ENCODE measurements around the gene SLIT3. TPM values are rescaled to one million over a fixed set of nuclear protein-coding genes. Genes with fewer than 3 reads are reported as not detected.

The SLIT3 gene
- total RNA-seq, 2 experiments from 2014 or later, result 1.8 to 2.1 TPM

DNA sequence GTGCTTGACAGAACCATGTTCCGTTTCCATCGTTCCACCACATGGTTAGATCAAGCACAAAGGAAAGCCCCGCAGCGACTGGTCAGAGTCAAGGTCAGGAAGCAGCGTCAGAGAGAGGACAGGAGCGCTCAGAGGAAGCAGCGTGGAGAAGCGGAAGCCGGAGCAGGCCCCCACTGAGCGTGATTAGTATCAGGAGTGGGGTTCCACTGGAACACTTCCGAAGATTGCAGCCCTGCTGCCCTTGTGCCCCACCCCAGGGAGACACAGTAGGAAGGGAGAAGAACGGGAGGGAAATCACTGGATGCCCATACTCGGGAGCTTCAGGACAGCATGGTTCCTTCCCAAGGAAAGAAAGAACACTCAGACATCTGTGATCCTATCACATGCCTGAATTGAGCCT lies 532.8 kb downstream of the SLIT3 start:
- Mint-ChIP-seq H3K36me3 (no peaks in the 10 kb centered on the region), H3K9me3 (peaks cover 6% of the 10 kb centered on the region), H3K4me1 (ENCODE audit: low read depth) (no peaks in the 10 kb centered on the region), H3K4me3 (no peak overlapping the region), H3K27ac (no peak overlapping the region), H3K27me3 (peaks cover 4% of the 10 kb centered on the region)
- POLR2A ChIA-PET, result no interaction called here
- CTCF ChIA-PET, result no interaction called here
- intact Hi-C loops (cut with micrococcal nuclease), result no loop called here
- DNase-seq, result no peak

DNA sequence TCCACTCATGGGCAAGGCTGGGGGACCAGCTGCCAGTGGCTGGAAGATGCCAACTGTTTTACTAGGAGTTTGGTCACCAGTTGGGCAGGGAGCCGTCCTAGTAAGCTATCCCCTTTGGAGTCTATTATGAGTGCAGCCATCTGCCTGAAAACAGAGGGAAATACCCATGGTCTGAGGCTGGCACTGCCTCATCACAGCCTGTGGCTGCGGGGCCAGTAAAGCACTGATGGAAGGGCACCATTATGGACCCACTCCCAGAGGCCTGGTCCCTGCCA lies 534.6 kb downstream of the SLIT3 start:
- CTCF ChIA-PET, result no interaction called here
- no peaks in the 10 kb centered on the region for H3K36me3 Mint-ChIP-seq
- H3K27me3 Mint-ChIP-seq, result peaks cover 6% of the 10 kb centered on the region
- no peak overlapping the region for H3K27ac Mint-ChIP-seq
- H3K9me3 Mint-ChIP-seq, result peaks cover 6% of the 10 kb centered on the region
- H3K4me1 Mint-ChIP-seq (ENCODE audit: low read depth), result no peaks in the 10 kb centered on the region
- H3K4me3 Mint-ChIP-seq, result no peak overlapping the region
- intact Hi-C loops (cut with micrococcal nuclease), result no loop called here
- POLR2A ChIA-PET, result no interaction called here
- DNase-seq, result no peak

DNA sequence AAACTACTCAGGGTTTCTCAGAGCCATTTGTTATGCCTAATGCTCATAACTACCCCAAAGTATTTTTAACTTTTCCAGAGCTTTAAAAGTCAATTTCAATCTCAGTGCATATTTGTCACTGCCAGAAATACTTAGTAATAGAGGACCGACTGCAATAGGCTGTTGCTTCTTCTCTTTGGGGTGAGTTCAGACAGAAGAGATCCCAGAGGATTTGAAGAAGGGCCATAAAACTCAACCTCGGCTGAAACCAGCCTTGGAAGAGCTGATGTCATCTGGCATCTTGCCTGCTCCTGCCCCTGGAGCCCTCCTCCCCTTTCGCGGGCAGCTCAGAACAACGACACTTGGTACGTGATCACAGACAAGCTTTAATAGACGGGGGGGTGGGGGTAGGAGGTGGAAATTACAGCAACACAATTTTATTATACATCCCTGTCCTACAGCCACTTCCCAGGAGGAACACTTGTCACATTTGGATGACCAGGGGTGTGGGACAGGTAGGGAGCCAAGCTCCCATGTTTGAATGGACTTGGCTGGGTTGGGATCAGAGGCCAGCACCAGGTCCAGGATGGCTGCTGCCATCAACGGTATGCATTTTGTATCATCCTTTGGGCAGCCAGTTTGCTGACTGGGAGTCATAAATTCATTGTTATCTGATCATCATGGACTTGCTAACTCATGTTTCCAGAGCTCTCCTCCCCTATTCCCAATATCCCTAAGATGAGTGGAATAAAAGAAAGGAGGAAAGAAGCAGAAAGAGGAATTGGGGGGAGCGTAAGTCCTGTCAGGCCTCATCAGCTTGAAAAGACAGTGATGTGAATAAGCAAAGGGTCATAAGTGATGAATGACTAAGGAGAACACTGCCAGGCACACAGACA lies 535.2 kb downstream of the SLIT3 start:
- CTCF ChIA-PET, result no interaction called here
- POLR2A ChIA-PET, result no interaction called here
- no peaks in the 10 kb centered on the region for H3K4me1 Mint-ChIP-seq (ENCODE audit: low read depth)
- no peaks in the 10 kb centered on the region for H3K36me3 Mint-ChIP-seq
- H3K9me3 Mint-ChIP-seq, result peaks cover 6% of the 10 kb centered on the region
- intact Hi-C loops (cut with micrococcal nuclease), result no loop called here
- no peak for DNase-seq
- no peak overlapping the region for H3K27ac Mint-ChIP-seq
- peaks cover 6% of the 10 kb centered on the region for H3K27me3 Mint-ChIP-seq
- H3K4me3 Mint-ChIP-seq, result no peak overlapping the region

DNA sequence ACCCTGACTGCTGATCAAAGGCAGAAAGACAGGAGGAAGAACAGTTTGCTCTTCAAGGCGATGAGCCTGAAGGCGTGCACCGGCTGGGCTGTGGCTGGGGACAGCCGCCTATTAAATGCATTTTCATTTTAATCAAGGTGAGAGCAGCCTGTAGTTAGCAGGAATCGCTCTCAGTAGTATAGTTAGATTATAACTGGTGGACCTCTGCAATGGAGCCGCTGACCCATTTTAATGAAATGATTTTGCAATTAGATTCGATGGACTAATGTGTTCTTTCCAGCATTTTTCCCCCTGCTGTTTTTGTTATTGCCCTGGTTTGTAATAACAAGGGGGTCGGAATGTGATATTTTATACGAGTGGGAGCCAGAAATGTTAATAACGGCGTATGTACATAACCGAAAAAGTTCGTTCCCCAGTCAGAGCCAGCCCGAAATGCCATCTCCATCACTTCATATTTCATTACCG lies 535.8 kb downstream of the SLIT3 start:
- intact Hi-C loops (cut with micrococcal nuclease), result no loop called here
- Mint-ChIP-seq H3K4me1 (ENCODE audit: low read depth) (no peaks in the 10 kb centered on the region), H3K27ac (no peak overlapping the region), H3K4me3 (no peak overlapping the region), H3K27me3 (peaks cover 6% of the 10 kb centered on the region), H3K36me3 (no peaks in the 10 kb centered on the region), H3K9me3 (peaks cover 6% of the 10 kb centered on the region)
- ChIA-PET CTCF (no interaction called here), POLR2A (no interaction called here)
- DNase-seq, result no peak

DNA sequence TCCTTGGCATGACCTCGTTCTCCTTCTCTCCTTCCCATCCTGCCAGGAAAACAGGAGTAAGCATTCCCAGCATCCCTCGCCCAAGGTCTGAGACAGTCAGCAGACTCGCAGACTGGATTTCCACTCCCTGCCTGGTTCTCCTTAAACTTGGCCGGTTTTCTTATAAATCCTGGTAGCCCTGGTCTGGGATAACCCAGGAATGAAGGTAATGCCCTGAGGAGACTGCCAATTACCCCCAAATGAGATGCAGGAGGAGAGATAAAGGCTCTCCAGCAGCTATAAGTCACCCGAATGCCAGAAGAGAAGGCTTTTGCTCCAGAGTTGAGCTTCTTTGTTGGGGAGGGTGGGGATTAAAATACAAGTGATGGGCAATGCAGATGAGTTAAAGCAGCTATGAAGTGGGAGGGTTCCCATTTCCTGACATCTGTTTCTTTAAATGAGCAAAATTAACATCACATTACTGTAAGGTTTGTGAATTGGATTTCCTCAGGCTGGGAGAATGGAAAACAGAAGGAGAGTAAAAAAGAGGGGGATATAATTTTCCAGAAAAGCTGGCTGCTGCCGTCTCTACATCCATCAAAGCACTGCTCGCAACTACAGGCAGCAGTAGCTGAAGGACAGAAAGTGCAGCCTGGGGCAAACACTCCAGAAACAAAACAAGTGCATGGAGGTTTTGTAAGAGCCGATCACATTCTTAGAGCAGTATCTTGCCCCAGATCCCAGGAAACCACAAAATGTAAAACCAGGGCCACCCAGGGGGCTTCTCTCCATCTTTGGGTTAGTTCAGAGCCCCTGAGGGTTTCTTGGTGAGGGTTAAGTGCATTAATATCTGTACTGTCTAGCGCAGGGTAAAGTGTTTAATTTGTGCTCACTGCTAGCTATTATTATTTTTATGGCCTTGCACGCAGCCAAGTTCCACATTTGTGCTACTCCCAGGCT lies 544.2 kb downstream of the SLIT3 start:
- CTCF ChIA-PET, result no interaction called here
- Mint-ChIP-seq H3K36me3 (no peaks in the 10 kb centered on the region), H3K4me1 (ENCODE audit: low read depth) (no peaks in the 10 kb centered on the region), H3K4me3 (no peak overlapping the region), H3K9me3 (no peaks in the 10 kb centered on the region), H3K27me3 (peaks cover 5% of the 10 kb centered on the region), H3K27ac (no peak overlapping the region)
- intact Hi-C loops (cut with micrococcal nuclease), result no loop called here
- POLR2A ChIA-PET, result no interaction called here
- no peak for DNase-seq

DNA sequence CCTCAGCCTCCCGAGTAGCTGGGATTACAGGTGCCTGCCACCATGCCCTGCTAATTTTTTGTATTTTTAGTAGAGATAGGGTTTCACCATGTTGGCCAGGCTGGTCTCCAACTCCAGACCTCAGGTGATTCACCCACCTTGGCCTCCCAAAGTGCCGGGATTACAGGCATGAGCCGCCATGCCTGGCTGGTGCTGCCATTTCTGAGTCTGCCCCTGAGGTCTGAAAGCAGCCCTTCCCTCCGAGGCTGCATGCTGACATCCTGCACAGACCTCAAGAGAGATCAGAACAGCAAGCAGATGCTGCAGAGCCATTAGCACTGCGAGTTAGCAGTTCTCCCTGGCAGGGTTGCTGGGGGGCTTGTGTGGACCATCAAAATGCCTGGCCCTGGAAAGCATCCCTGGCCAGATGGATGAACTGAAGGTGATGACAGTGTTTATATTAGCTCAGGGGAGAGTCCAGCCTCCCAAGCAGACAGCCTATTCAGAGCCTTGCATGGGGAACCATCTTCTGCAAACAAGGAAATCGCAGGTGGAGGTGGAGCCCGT lies 545.3 kb downstream of the SLIT3 start:
- H3K36me3 Mint-ChIP-seq, result no peaks in the 10 kb centered on the region
- H3K9me3 Mint-ChIP-seq, result no peaks in the 10 kb centered on the region
- H3K4me1 Mint-ChIP-seq (ENCODE audit: low read depth), result no peaks in the 10 kb centered on the region
- intact Hi-C loops (cut with micrococcal nuclease), result no loop called here
- CTCF ChIA-PET, result no interaction called here
- POLR2A ChIA-PET, result no interaction called here
- H3K27ac Mint-ChIP-seq, result no peak overlapping the region
- peaks cover 5% of the 10 kb centered on the region for H3K27me3 Mint-ChIP-seq
- no peak overlapping the region for H3K4me3 Mint-ChIP-seq
- DNase-seq, result no peak

DNA sequence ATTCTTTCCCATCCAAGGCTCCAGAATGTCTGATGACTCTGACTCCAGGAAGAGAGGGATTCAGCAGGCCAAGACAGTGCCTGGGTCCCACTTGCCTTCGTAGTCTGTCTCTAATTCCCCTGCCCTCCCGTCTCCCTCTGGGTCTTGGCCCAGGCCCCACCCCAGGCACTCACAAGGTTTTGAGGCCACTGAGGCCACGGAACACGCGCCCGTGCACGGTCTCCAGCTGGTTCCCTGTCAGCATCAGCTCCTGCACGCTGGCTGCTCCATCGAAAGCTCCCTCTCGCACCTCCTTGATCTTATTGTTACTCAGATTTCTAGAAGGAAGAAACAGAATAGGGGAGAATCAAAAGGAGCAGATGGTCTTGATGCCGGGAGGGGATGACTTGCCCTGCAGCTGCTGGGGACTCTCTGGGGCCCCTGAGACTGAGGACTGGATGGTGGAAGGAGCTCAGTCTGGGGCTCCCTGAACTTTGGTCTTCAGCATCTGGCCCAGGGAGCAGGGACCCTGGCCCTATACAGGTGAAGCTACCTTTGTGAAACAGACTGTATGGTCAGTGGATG lies 547.2 kb downstream of the SLIT3 start:
- ChIA-PET POLR2A (no interaction called here), CTCF (interaction anchor here (0.5 kb wide), 1 partner anchor 1146 kb away, joined by 3 read pairs; no protein-coding TSS in a partner anchor)
- DNase-seq, result no peak
- Mint-ChIP-seq H3K4me3 (no peak overlapping the region), H3K27me3 (peaks cover 5% of the 10 kb centered on the region), H3K9me3 (no peaks in the 10 kb centered on the region), H3K4me1 (ENCODE audit: low read depth) (peaks cover under 1% of the 10 kb centered on the region), H3K27ac (no peak overlapping the region), H3K36me3 (no peaks in the 10 kb centered on the region)
- intact Hi-C loops (cut with micrococcal nuclease), result no loop called here

DNA sequence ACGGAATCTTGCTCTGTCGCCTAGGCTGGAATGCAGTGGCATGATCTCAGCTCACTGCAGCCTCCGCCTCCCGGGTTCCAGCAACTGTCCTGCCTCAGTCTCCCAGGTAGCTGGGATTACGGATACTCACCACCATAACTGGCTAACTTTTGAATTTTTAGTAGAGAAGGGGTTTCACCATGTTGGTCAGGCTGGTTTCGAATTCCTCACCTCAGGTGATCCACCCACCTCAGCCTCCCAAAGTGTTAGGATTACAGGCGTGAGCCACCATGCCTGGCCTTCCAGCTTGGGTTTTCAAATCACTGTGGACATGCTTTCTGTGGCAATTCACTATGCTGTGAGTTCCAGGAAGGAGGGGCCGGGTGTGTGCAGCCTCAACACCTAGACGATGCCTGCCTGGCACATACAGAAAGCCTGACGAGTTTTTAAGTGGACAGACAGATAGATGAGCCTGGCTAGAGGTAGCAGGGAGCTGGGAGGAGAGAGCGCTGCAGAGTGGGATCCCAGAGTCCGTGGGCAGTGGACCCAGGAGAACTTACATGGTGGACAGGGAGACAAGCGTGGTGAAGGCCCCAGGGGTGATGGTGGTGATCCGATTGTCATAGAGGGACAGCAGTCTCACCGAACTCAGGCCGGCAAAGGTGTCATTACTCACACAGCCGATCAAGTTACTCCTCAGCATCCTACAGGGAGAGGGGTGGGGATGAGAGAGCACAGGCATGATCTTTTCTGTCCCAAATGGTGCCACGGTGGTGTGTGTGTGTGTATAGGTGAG lies 548.3 kb downstream of the SLIT3 start:
- POLR2A ChIA-PET, result no interaction called here
- intact Hi-C loops (cut with micrococcal nuclease), result no loop called here
- CTCF ChIA-PET, result interaction anchor here (0.6 kb wide), 1 partner anchor 687 kb away, joined by 3 read pairs; no protein-coding TSS in a partner anchor
- DNase-seq, result no peak
- no peak overlapping the region for H3K27ac Mint-ChIP-seq
- no peaks in the 10 kb centered on the region for H3K9me3 Mint-ChIP-seq
- no peak overlapping the region for H3K4me3 Mint-ChIP-seq
- H3K36me3 Mint-ChIP-seq, result no peaks in the 10 kb centered on the region
- peaks cover 6% of the 10 kb centered on the region for H3K4me1 Mint-ChIP-seq (ENCODE audit: low read depth)
- H3K27me3 Mint-ChIP-seq, result peaks cover 1% of the 10 kb centered on the region

DNA sequence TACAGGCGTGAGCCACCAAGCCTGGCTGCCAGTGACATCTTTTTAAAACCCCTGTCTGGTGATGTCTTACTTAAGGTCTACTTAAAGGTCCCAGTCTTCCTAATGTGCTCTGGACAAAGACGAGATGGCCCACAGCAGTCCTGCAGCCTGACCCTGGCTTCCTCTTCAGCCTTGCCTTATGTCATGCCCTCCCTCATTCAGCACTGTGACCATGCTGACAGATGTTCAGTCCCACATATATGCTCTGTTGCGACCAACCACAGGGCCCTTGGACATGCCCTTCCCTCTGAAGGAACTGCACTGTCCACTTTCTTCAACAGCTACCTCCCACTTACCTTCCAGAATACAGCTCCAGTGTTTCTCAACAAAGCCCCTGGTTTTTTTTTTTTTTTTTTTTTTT lies 548.9 kb downstream of the SLIT3 start:
- ChIA-PET POLR2A (no interaction called here), CTCF (no interaction called here)
- intact Hi-C loops (cut with micrococcal nuclease), result no loop called here
- H3K27me3 Mint-ChIP-seq, result peaks cover 1% of the 10 kb centered on the region
- no peaks in the 10 kb centered on the region for H3K36me3 Mint-ChIP-seq
- H3K27ac Mint-ChIP-seq, result no peak overlapping the region
- H3K4me1 Mint-ChIP-seq (ENCODE audit: low read depth), result peaks cover 9% of the 10 kb centered on the region
- peaks cover 3% of the 10 kb centered on the region for H3K9me3 Mint-ChIP-seq
- no peak for DNase-seq
- no peak overlapping the region for H3K4me3 Mint-ChIP-seq

DNA sequence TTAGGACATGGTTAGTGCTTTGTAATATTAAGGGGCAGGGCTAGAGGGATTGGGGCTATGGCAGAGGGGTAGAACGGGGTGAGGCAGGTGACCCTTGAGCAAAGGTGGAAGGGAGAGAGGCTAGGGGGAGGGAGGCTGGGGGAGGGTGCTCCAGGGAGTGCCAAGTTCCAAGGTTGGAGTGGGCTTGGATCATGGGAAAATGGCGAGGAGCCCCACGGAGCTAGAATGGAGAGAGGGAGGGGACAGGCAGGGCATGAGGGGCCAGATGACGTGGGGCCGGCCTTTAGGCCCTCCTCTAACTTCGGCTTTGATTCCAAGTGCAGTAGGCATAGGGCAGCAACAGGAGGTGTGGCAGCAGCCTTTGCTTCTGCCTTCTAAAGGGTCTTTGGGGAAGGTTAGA lies 550.0 kb downstream of the SLIT3 start:
- DNase-seq, result no peak
- Mint-ChIP-seq H3K27ac (no peak overlapping the region), H3K27me3 (peaks cover 1% of the 10 kb centered on the region), H3K9me3 (peaks cover 3% of the 10 kb centered on the region), H3K4me3 (no peak overlapping the region), H3K36me3 (no peaks in the 10 kb centered on the region), H3K4me1 (ENCODE audit: low read depth) (peaks cover 10% of the 10 kb centered on the region)
- intact Hi-C loops (cut with micrococcal nuclease), result no loop called here
- ChIA-PET CTCF (no interaction called here), POLR2A (no interaction called here)

DNA sequence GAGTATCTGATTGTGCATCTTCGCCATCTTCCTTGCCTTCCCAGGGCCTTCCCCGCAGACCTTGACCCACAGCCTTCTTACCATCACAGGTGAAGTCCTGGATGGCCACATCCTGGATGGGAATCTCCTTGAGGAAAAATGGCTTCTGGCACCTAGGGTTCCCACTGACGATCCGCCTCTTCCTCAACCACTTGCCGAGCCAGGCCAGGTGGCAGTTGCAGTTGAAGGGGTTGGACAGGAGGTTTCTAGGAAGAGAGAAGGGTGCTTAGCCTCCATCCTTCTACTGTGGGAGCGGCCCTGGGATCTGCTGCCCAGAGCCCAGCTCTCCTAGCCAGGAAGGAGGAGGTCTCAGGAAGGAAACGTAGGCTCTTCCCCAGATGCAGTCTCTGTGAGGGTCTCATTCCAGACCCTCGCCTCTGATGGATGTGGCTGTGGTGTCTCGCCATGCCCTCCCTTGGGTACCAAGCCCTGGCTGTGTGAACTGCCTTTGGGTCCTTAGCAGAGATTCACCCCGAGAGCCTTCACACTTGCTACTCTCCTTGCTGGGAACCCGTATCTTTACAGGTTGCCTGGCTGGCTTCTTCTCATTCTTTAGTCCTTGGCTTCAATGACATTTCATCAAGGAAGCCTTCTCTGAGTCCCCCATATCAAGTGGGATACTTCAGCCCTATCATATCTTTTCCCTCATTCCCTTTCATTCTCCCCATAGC lies 551.4 kb downstream of the SLIT3 start:
- intact Hi-C loops (cut with micrococcal nuclease), result loop anchor here (5.0 kb wide), 2 partner anchors 48 to 193 kb away; no protein-coding TSS in a partner anchor
- ChIA-PET CTCF (no interaction called here), POLR2A (no interaction called here)
- Mint-ChIP-seq H3K9me3 (peaks cover 3% of the 10 kb centered on the region), H3K27ac (no peak overlapping the region), H3K4me1 (ENCODE audit: low read depth) (peaks cover 10% of the 10 kb centered on the region), H3K36me3 (no peaks in the 10 kb centered on the region), H3K4me3 (no peak overlapping the region), H3K27me3 (peaks cover 1% of the 10 kb centered on the region)
- DNase-seq, result no peak

Data from activated CD4-positive, alpha-beta memory T cell treated with anti-CD3 and anti-CD28 coated beads for 36 hours (primary cell).